ENCODE data around the gene CITED1.
"Not testable (repeated sequence)": the region's sequence is repeated elsewhere in the genome, so short reads cannot be mapped to it uniquely, and the experiment has no call there.

The CITED1 gene, protein sequence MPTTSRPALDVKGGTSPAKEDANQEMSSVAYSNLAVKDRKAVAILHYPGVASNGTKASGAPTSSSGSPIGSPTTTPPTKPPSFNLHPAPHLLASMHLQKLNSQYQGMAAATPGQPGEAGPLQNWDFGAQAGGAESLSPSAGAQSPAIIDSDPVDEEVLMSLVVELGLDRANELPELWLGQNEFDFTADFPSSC

DNA sequence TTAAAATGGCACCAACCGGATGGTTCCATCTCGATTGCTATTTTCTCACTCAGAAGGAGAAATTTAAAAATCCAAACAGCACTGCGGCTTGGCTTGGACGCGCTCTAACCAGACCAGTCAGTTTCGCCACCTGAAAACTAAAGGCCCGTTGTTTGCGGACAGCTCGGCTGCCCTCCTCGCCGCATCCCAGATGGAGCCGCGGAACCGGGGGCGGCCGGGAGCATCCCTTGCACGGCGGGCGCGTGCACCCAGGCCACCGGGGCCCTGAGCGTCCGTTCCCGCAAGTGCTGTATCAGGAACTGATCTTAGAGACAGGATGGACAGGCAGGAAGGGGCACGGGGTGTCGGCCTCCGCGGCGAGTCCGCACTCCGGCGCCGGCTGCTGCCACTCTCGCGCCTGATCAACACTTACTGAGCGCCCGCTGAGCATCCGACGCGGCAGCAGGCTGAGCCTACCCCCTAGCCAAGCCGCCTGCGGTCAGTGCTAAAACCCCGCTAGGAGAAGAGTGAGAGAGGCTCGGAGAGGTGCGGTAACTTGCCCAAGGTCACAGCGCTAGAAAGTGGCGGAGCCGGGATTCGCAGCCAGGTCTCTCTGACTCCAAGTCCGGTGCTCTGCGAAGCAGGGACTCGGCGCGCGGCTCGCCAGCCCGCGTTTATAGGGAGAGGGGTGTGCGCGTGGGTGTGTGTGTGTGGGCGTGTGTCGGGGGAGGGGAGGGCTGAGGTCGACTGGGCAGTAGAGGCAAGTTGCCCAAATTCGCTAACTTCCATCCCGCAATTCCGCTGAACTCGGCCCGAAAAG is at the start of gene CITED1:
Gene CITED1 (minus strand): TSS at position 629 of the 799 bp plus-strand sequence. CDS start 3,045 bp downstream, outside the sequence.
- peak in 1 of 2 donors; percentile 15 for DNase-seq

DNA sequence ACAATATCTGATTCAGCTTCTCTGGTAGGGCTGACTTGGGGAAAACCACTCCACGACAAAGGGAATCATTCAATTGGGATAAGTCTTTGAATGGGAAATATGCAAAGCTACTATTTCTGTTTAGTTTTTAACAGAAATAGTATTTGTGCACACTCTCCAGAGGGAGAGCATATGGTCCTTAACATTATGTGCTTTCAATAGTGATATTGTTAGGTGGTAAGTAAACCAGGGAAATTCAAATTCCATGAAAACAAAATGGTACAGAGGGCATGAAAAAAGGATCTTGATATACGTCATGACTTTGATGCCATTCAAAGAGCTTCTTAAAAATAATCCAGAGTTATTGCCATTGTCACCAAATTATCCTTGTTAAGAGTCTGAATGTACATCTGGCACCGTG is 47.1 kb upstream of the CITED1 start:
- no peak for DNase-seq

DNA sequence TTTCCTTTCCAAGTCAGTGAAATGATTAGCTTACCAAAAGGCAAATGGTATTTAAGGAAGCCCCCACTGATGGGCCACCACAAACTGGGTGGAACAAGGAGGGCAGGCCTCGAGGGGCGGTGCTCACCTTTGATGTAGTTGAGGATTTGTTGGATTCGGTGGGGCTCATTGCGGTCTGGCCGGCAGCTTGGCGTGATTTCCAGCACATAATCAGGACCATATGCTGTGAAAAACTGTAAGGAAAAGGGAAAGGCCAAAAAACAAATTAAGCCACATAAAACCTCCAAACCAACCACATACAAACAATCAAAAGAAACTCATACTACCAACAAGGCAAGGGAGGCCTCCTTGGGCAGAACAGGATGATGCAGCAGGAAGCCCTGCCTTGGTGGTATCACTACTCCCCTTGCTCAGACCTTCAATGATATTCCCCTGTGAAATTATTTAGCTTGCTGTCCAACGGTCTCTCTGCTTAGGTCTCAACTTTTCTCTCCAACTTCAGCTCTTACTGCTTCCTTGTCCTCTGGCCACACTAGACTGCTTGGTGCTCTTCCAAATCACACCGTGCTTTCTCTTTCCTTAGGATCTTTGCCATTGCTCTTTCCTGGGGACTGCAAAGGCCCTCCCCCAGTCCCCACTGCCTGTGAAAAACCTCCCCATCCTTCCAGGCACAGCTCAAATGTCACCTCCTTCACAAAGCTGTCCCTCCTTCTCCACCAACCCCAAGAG is 46.1 kb upstream of the CITED1 start:
- DNase-seq: no peak

DNA sequence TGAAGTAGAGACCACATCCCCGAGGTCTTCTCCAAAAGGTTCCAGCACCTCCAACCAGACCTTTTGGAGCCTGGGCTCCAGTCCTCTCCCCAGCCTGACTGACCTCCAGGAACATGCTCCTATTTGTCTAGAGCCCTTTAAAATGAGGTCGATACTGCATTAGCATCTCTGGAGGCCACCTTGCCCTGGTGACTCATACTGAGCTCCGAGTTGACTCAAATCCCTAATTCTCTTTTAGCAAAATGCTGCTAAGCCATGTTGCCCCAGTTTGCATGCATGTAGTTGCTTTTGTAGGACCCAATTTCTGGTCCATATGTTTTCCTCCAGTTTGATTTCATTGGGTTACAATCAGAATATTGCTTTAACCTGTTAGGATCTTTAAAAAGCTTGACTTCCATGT is 43.5 kb upstream of the CITED1 start:
- DNase-seq: no peak

DNA sequence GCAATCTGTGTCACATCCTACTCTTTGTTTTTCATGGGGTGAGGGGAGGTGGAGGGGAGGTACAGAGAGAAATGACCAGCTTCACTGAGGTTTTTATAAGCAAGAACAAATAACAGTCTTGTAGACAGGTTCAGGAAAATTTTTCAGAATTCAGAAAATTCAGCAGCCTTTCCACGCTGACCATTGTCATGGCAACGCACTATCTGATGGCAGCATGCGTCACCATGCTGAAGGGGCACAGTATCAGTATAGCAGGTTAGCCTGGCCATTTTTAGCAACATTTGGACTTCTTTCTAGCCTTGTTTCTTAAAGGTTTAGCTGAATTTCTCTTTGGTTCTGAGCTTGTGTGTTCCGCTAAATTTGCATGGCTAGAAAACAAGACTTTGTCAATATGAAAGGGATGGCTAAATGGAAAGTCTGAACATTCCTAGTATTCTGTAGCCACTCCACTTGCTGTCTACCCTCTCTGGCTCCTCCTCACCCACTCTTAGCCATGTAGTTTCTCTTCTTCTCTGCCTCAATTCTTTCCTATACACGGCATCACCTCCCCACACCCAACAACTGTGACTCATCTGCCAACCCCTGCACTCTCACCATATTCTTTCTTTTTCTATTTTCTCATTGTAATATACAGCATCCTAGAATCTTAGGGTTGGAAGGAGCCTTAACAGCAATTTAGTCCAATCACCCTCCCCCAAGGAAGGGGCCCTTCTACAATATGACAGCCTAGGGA is 42.7 kb upstream of the CITED1 start:
- DNase-seq: no peak

DNA sequence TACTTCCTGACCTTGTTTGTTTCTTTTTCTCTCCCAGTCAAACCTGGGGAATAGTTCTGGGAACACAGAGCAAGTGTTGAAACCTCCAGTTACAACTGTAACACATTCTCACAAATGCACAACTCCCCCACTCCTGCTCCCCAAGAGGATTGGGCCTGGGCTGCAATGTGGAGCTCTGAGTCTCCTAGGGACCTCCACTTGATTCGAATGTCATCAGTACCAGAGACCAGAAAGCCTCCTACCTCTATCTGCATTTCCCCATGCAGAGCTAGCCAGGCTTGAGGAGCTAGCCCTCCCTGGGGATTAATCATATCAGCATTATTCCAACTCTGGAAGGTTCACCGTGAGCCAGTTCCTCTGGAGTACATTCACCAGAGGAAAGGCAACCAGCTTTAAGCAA is 41.7 kb upstream of the CITED1 start:
- DNase-seq: no peak

DNA sequence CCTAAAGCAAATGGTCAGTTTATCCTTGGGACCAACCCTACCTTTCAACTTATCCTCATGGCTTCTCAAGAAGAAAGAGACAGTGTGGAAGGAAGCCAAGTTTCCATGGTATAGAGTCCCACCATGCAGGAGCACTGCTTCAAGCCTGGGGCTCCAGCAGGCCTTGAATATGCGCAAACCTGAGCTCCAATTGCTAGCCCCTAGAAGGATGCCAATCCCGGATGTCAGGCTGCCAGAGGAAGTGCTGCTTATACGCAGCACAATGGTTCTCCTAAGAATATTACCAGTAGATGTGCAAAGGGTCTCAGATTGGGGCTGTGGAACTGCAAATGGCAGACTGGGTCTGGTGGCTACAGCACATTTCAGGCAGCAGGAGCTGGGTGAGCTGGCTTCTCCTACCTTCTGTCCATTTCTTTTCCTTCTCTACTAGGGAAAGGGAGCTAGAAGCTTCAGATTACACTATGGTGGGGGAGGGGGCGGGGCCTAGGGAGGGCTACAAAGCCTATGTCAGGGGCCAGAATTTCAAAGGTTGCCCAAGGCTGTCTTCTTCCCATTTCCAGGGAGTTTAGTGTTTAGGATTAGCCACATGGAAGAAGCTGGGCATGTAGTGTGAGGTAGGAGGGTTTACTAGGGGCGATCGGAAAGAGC is 40.7 kb upstream of the CITED1 start:
- no peak for DNase-seq

DNA sequence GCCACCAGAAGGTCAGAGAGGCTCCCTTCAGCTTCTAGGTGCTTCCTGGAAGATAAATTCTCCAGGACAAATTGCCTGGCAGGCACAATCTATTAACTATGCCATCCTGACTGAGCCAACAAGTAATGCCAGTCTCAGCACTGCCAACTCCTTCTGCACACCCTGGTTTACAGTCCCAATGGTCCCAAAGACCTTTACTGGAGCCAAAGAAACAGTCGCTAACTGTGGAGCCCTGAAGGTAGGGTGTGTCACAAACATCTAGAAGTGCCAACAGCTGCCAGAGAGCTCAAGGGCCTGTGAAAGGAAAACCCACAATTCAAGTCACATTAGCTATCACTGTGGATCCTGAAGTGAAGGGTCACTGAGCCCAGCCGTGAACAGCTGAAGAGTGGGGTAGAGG is 34.9 kb upstream of the CITED1 start:
- DNase-seq: no peak

DNA sequence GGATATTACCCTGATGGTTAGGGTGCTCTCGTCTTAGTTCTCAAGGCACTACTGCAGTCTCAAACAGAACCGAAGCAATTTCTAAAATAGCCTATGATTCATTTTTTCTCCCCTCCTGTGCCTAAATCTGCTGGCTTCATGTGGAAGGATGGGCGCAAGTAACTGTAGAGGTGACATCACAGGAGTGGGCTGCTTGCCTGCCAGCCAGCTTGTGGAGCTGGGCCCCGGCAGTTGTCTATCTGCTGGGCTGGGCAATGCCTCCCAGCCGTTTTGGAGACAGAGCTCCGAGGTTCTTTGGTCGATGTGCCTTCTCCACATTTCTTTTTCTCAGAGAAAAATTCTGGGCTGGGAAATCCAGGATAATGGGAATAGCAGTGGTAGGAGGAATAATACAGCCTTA is 34.3 kb upstream of the CITED1 start:
- DNase-seq: no peak

DNA sequence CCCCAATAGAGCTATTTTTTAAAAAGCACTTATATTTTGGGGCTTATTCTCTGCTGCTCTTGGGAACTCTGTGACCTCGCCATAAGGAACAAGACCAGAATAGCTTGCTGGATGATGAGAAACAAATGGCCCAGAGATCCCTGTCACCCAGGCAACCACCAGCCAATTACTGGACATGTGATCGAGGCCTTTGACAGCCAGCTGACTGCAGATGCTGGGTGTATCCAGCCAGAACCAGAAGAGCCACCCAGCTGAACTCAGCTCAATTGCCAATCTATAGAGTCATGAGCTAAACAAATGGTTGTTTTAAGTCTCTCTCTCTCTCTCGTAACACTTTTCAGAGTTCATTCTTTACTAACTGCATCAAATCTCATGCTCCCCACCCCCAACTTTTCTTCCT is 24.4 kb upstream of the CITED1 start:
- no peak for DNase-seq

DNA sequence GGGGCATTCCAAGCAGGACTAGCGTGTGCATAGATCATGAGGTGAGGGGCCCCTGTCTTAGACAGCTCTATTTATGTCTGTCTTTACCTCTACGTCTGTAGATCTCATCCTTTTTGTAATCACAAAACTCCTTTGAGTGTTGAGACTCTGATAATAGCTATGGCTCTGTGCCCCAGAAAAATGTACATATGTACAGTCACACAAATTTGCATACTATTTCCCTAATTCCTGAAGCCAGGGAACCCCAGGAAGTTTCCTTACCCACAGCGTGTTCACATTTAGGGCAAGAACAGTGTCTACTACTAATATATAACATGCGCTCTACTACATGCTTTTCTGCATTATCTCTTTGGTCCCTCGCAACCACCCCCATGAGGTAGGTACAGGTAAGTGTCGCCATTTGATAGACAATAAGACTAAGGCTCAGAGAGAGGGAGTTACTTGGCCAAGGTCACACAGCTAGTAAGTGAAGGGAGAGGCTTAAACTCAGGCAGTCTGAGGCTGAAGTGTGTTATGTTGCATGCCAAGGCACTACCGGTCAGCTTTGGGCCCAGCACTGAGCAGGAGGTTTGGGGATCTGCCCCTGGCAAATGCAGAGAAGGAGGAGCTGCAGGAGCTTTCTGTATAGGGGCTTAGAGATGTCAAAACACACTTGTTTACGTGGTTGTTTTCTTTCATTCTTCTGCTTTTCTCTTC is 21.0 kb upstream of the CITED1 start:
- DNase-seq: no peak

DNA sequence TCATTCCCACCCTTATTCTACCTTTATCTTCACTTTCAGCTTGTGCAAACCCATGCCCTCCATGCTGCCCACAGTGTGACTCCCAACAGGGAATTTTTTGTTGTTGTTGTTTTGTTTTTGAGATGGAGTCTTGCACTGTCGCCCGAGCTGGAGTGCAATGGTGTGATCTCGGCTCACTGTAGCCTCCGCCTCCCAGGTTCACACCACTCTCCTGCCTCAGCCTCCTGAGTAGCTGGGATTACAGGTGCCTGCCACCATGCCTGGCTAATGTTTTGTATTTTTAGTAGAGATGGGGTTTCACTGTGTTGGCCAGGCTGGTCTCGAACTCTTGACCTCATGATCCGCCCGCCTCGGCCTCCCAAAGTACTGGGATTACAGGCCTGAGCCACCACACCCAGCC is 13.9 kb upstream of the CITED1 start:
- not testable (repeated sequence) for DNase-seq

DNA sequence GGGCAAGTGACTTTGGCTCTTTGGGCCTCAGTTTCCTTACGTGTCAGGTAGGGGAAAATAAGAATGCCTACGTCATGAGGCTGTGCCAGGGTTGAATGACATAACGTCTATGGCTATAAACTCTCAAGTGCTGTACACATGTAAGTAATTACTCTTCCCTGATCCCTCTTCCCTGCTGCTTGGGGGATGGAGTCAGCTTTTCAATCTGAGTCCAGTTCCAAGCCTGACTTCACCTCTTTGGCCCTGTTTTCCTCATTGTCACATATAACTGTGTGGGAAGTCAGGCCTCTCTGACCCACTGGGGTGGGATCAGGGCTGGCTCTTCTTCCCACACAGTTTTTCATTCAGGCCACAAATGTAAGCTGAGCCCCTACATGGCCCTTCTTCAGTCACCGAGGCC is 11.4 kb upstream of the CITED1 start:
- no peak for DNase-seq

DNA sequence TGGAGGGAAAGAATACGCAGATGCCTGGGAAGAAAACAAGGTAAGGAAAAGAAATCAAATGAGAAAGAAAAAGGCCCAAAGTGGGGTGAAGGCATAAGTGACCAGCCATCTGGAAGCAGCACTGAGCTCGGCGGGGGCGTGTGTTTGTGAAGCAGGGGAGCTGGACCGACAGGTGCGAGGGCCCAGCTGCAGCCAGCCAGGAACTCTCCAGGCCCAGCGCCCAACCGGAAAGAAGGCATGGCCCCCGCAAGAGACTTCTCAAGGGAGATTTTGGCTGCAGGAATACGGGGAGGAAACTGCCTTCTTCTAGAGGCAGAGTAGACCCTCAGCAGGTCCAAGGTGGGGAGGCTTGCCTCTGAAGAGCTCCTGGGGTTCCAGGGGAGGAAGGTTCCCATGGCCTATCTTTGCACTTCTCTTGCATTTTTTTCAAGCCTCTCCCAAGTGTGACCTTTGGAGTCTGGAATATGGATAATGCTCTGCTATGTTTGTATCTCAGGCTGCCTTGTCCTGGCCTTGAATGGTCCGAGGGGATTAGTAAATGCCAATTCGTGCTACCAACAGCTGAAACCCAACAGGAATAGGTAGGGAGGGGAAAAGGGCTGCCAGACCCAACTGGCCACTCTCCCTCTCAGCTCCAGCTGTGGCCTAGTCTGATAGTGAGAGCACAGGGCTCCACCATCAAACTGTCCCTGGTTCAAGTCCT is 10.8 kb upstream of the CITED1 start:
- DNase-seq: no peak

DNA sequence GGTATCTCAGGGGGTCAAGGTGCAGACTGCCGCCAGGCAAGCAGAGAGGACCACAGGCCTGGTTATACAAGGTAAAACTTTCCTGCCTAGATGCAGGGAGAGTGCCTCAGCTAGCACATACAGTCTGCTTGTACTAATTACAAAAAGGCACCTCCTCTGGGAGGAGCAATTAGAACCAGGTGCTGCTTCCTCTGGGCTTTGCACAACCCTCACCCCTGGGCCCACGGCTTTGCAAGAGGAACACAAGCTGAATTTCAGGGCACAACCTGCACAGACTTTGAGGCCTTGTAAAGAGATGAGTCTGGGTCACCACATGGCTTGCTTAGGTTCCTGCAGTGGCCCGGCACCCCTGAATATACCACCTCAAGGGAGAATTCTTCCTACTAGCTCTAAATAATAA is 9.2 kb upstream of the CITED1 start:
- DNase-seq: no peak

DNA sequence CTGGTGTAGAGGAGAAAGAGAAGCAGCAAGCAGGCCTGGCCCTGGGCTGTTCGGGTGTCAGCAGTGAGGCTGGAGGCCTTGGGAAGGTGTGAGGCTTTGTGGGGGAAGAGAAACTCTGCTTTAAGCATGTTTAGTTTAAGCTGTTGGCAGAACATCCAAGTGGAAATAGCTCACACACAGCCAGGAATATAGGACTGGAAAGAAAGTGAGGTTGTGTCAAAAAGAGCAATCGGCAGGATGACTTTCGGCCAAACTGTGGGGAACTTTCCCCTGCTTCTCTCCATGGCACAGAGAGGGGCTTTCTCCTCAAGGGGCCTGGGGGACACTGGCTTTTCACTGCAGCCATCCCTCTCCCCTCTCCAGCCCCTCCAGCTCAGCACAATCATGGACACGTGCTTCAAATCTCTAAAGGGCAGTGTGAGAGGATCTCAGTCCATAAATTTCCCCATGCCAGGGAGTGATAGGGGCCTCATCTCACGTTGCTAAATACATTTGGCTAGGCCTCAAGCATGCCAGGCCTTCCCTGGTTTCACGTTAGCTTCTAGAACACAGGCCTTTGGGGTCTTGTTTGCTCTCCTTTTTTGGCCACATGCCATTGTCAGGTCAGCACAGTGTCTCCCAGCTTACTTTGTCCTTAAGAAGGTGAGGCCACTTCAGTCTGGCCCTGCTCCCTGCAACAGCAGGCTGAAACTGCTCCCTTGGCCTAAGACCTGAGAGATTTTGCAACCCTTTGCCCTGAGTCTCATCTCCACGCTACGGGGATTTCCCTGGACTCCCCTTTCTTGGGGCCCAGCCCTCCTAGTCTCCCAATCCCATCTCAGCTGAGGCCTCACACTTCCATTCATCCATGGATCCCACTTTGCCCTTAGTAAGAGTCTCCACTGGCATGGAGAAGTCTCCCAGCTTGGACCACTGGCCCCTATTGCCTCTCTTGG is 8.3 kb upstream of the CITED1 start:
- DNase-seq: no peak

DNA sequence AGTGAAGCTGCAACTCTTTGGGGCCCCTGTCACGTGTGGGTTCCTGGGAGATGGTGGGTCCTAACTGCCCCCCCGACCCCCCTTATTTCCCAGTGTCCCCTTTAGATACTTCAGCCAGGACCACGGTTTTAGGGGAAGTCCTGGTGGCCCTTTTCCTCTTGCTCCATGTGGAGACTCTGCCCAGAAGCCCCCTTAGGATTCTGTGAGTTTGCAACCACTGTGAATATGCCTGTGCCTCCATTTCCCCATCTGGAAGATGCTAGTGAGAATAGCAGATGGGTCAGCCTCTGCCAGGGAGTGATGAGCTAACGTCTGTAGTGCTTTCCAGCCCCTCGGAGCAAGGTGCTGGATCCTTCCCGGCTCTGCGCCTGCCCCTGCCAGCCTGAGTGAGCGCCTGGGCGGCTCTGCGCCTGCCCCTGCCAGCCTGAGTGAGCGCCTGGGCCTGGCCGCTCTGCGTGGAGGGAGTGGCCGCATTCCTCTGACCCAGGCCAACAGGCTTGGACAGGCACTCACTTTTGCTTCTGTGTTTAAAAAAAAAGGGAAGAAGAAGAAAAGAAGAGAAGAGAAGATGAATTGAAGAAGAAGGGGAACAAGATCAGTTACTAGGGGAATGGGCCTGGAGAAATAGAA is 6.7 kb upstream of the CITED1 start:
- no peak for DNase-seq

DNA sequence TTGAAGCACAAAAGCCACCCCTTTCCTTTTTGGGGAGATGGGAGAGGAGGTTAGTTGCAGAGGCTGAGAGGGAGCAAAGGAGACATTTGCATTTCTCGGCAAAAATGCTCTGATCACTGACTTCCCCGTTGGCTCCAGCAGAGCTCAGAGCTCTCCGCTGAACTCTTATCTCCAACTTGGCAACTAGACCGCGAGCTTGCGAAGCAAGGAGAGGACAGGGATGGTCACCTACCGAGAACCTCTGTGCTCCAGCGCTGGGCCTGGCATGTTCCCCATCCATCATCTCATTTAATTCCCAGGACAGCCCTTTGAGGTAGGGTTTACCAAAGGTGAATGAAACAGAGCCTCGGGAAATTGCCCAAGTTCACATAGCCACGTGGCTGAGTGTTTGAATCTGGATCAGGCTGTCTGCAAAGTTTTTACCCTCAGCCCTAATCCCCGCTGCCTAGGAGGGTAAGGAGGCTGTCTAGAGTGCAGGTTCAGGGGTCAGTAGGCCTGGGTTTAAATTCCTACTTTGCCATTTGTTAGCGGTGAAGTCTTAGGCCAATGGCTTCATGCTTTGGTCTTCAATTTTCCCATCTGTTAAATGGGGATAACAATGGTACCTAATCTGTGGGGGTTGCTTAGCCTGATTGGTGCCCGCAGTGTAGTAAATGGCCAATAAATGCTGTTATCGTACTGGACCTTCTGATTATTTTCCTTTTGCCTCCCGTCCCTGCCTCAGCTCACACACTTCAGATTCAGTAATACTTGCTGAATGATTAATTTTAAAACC is 3.8 kb upstream of the CITED1 start:
- no peak for DNase-seq

Data from bone marrow (tissue), 2 donors.